ENCODE data around the gene FARP1. TPM values are rescaled to one million over a fixed set of nuclear protein-coding genes. Genes with fewer than 3 reads are reported as not detected.
"Not testable (repeated sequence)": the region's sequence is repeated elsewhere in the genome, so short reads cannot be mapped to it uniquely, and the experiment has no call there.

FARP1 gene
- polyA plus RNA-seq, 2 of the 4 experiments (the other 2 are of a cell fraction) = 9.4 to 13.0 TPM

GRCh38 chr13:98270819-98271218 is 127.9 kb downstream of the FARP1 start:
- Histone ChIP-seq H3K27ac (no peak overlapping the region), H3K4me1 (peaks cover 9% of the 10 kb centered on the region; the same call in 2 of the 3 replicates), H3K4me2 (no peak overlapping the region), H3K9me3 (no peaks in the 10 kb centered on the region), H3K4me3 (no peak overlapping the region)
- ChIA-PET POLR2A (no interaction called here), CTCF (no interaction called here)
- WGBS (ENCODE audit: missing lambda C conversion rate) = 76% methylated on average over 9 of the region's 9 CpGs
- no peak for ATAC-seq
- DNase-seq (ENCODE audit: low read depth in 1 of 2, low spot score in 1 of 2) = no peak
- no peak for FAIRE-seq
- TF ChIP-seq FOXS1 (CRISPR knock-in tag; IDR thresholded peaks at IDR 0.05) = no peak
- no peak for TF ChIP-seq NR3C1 (IDR thresholded peaks at IDR 0.05)
- no peak for TF ChIP-seq TFCP2L1 (CRISPR knock-in tag; IDR thresholded peaks at IDR 0.05)
- TF ChIP-seq JUNB (IDR thresholded peaks at IDR 0.05) = no peak
- TF ChIP-seq TP53 (CRISPR knock-in tag; IDR thresholded peaks at IDR 0.05) = no peak
- no peak for TF ChIP-seq HEYL (CRISPR knock-in tag; IDR thresholded peaks at IDR 0.05)
- TF ChIP-seq CTCF (IDR thresholded peaks at IDR 0.05) = no peak
- TF ChIP-seq EHF (CRISPR knock-in tag; IDR thresholded peaks at IDR 0.05) = no peak
- TF ChIP-seq ESRRA (IDR thresholded peaks at IDR 0.05; ENCODE audit: borderline replicate concordance, low read length) = no peak
- no peak for TF ChIP-seq HES2 (IDR thresholded peaks at IDR 0.05)
- TF ChIP-seq CBX2 (IDR thresholded peaks at IDR 0.05; ENCODE audit: borderline replicate concordance, low read depth) = no peak
- TF ChIP-seq MAFK (IDR thresholded peaks at IDR 0.05; ENCODE audit: partially characterized antibody) = no peak
- no peak for TF ChIP-seq SREBF2 (IDR thresholded peaks at IDR 0.05)
- no peak for TF ChIP-seq HOXA7 (CRISPR knock-in tag; IDR thresholded peaks at IDR 0.05)

GRCh38 chr13:98271646-98272045 is 128.8 kb downstream of the FARP1 start:
- H3K27ac ChIP-seq; H3K4me1 ChIP-seq; H3K4me2 ChIP-seq; DNase-seq (ENCODE audit: low read depth in 1 of 2, low spot score in 1 of 2); POLR2A ChIA-PET; H3K9me3 ChIP-seq; FAIRE-seq; CTCF ChIA-PET; H3K4me3 ChIP-seq; ATAC-seq: not testable (repeated sequence)
- WGBS (ENCODE audit: missing lambda C conversion rate) = 71% methylated on average over 3 of the region's 3 CpGs

- Histone ChIP-seq H3K4me3 (no peak overlapping the region), H3K4me2 (no peak overlapping the region), H3K27ac (no peak overlapping the region), H3K4me1 (peaks cover 3% of the 10 kb centered on the region; the same call in 1 of the 3 replicates), H3K9me3 (no peaks in the 10 kb centered on the region)
- ChIA-PET CTCF (interaction anchor here (0.7 kb wide), 1 partner anchor 9 kb away, joined by 3 read pairs; no protein-coding TSS in a partner anchor), POLR2A (no interaction called here)
- no peak for TF ChIP-seq RNF2 (IDR thresholded peaks at IDR 0.05; ENCODE audit: borderline replicate concordance, low read depth)
- TF ChIP-seq ZC3H11A (IDR thresholded peaks at IDR 0.05) = no peak
- TF ChIP-seq EHMT2 (IDR thresholded peaks at IDR 0.05; ENCODE audit: low read depth) = no peak
- no peak for TF ChIP-seq CTCF (IDR thresholded peaks at IDR 0.05)
- no peak for TF ChIP-seq USF2 (IDR thresholded peaks at IDR 0.05)
- 54% methylated on average over 1 of the region's 1 CpG for WGBS (ENCODE audit: missing lambda C conversion rate)
- ATAC-seq = no peak
- DNase-seq (ENCODE audit: low read depth in 1 of 2, low spot score in 1 of 2) = no peak
- FAIRE-seq = no peak
Measured at GRCh38 chr13:98272549-98272948, 129.7 kb downstream of the FARP1 start.

Measured in A549 (cell line).